ENCODE data around the gene NEU1.
"Not testable (repeated sequence)": the region's sequence is repeated elsewhere in the genome, so short reads cannot be mapped to it uniquely, and the experiment has no call there.

Gene NEU1

DNA sequence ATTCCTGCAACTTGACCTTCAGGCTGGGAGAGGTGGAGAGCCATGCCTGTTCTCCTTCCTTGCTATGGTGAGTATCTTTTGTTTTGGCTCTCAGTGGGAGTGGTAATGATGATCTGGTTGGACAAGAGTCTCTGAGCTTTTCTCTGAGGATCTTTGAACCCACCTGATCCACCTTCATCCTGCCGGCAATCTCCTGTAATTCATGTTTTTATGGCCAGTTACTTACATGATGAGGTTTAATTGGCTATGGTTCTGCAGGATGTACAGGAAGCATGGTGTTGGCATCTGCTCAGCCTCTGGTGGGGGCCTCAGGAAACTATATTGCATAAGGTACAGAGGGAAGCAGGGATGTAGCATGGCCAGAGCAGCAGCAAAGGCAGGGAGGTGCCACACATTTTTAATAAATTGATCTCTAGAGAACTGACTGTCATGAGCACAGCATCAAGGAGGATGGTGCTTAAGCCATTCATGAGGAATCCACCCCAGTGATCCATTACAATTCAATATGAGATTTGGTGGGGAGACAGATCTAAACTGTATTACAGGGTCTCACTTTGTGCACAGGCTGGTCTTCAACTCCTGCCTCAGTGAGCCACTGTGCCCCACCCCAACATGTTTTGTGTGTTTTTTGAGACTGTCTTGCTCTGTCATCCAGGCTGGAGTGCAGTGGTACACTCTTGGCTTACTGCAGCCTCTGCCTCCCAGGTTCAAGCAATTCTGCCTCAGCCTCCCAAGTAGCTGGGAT, 25.1 kb downstream of the NEU1 start:
- no peak for DNase-seq

DNA sequence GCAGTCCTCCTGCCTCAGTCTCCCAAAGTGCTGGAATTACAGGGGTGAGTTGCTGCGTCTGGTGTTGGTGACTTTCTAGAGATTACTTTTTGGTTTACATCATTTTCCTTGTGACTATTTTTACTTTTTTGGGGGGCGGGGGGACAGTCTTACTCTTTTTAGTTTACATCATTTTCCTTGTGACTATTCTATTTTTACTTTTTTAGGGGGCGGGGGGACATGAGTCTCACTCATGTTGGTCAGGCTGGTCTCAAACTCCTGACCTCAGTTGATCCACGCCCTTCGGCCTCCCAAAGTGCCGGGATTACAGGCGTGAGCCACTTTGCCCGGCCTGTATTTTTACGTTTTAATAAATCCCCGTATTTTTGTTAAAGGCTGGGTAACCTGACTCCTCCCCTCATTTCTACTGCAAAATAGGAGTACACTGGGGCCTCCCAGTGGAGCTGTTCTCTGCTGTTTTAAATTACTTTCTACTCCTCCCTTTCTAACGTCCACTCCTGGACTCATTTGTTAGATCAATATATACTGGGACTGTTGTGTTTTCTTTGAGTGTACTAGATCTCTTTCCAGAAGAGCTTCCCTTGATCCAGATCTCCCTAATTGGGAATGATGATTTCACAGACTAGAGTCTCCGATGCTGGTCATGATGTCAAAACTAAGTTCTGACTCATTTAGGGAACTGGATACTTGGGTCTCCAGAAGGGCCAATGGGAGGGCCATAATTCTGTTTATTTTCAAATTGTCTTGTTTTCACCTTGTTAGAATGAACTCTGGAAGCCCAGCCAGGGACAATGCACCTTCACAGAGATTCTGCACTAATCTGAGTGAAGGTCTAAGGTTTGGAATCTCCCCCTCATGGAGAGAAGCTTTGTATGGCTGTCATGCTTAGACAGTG, 25.9 kb downstream of the NEU1 start:
- DNase-seq, result no peak

DNA sequence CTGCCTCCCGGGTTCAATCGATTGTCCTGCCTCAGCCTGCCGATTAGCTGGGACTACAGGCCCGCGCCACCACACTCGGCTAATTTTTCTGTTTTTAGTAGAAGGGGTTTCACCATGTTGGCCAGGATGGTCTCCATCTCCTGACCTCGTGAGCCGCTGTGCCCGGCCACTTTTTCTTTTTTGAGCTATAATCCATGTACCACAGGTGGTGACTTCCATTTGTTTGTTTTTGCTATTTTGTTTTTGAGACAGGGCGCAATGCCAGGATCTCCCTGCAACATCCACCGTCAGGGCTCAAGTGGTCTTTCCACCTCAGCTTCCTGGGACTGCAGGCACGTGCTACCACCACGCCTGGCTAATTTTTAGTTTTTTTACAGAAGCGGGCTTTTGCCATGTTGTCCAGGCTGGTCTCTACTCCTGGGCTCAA, 26.6 kb downstream of the NEU1 start:
- peak; percentile 25 for DNase-seq

DNA sequence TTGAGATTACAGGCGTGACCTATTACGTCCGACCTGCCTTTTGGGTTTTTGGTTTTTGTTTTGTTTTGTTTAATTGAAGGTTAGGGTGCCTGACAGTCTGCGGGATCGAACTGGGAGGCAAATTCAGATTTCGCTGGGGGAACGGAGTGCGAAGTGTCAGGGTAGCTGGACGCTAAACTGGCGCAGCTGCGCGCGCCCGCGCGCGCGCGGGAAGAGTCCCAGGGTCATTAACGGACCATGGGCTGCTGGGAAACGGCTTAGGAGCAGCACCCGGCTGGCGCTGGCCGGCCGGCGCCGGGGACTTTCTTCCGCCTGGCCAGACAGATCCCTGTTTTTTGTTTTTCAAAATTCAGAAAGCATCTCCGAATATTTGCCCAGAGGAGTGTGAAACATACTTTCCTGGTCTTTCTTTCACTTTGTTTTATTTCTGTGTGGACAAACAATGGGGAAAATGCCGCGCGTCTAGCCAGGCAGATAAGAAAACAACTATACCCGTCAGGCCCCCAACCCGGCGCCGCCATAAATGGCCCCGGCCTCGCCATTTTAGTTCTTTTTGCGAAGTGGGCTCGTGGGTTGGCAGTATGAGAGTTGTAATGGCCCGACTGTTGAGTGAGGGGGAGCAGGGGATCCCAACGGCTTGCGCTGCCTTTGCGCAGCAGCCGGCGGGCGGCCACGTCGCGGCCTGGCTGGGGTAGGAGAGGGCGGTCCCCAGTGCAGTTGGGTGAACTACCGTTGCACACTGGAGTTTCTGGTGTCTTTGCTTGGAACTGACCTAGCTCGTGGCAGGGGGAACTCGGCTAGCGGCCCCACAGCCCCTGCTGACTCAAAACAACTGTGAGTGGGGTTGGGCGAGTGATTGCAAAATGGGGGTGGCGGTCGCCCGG, 28.0 kb downstream of the NEU1 start:
- DNase-seq, result peak; percentile 96

DNA sequence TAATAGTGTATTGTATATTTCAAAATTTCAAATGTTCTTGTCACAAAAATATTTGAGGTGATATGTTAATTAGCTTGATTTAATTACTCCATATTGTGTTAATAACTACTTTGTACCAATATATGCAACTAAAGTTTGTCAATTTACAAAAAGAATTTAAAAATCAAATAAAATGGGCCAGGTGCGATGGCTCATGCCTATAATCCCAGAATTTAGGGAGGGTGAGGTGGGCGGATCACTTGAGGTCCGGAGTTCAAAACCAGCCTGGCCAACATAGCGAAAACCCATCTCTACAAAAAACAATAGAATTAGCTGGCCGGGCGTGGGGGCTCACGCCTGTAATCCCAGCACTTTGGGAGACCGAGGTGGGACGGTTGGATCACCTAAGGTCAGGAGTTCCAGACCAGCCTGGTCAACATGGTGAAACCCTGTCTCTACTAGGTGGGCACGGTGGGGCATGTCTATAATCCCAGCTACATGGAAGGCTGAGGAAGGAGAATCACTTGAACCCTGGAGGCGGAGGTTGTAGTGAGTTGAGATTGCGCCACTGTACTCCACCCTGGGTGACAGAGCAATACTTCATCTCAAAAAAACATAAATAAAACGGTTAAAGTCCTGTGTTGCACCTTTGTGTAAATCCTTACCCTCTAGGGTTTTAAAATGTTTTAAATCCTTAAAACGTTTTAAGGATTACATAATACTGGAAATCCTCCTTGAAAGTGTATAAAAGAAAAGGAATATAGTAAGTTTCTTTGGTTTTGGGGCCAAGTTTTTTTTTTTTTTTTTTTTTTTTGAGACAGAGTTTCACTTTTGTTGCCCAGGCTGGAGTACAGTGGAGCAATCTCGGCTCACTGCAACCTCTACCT, 31.0 kb downstream of the NEU1 start:
- DNase-seq, result no peak

DNA sequence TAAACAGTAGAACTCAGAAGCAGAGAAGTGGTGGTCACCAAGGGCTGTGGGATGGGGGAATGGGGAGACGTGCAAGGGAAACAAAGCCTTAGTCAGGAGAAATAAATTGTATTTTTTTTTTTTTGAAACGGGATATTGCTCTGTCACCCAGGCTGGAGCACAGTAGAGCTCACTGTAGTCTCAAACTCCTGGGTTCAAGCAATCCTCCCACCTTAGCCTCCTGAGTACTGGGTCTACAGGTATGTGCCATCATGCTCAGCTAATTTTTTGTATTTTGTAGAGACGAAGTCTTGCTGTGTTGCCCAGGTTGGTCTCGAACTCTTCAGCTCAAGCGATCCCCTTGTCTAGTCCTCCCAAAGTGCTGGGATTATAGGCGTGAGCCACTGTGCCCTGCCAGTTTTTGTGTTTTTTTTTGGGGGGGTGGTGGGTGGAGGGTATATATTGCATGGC, 31.7 kb downstream of the NEU1 start:
- peak; percentile 21 for DNase-seq

DNA sequence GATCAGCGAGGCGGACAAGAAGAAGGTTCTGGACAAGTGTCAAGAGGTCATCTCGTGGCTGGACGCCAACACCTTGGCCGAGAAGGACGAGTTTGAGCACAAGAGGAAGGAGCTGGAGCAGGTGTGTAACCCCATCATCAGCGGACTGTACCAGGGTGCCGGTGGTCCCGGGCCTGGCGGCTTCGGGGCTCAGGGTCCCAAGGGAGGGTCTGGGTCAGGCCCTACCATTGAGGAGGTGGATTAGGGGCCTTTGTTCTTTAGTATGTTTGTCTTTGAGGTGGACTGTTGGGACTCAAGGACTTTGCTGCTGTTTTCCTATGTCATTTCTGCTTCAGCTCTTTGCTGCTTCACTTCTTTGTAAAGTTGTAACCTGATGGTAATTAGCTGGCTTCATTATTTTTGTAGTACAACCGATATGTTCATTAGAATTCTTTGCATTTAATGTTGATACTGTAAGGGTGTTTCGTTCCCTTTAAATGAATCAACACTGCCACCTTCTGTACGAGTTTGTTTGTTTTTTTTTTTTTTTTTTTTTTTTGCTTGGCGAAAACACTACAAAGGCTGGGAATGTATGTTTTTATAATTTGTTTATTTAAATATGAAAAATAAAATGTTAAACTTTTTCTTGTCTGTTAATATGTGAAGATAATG, 32.9 kb downstream of the NEU1 start:
- DNase-seq, result peak; percentile 89

DNA sequence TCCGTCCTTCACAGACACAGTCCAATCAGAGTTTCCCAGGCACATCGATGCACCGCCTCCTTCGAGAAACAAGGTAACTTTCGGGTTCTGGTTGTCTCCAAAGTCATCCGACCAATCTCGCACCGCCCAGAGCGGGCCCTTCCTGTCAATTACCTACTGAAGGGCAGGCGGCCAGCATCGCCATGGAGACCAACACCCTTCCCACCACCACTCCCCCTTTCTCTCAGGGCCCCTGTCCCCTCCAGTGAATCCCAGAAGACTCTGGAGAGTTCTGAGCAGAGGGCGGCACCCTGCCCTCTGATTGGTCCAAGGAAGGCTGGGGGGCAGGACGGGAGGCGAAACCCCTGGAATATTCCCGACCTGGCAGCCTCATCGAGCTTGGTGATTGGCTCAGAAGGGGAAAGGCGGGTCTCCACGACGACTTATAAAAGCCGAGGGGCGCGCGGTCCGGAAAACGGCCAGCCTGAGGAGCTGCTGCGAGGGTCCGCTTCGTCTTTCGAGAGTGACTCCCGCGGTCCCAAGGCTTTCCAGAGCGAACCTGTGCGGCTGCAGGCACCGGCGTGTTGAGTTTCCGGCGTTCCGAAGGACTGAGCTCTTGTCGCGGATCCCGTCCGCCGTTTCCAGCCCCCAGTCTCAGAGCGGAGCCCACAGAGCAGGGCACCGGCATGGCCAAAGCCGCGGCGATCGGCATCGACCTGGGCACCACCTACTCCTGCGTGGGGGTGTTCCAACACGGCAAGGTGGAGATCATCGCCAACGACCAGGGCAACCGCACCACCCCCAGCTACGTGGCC, 35.1 kb downstream of the NEU1 start, which contains the start of gene HSPA1B:
TSS of gene HSPA1B (plus strand) at position 453 of the 794 bp plus-strand sequence. CDS start at position 666, 213 bp downstream.
- DNase-seq, result peak; percentile 100

DNA sequence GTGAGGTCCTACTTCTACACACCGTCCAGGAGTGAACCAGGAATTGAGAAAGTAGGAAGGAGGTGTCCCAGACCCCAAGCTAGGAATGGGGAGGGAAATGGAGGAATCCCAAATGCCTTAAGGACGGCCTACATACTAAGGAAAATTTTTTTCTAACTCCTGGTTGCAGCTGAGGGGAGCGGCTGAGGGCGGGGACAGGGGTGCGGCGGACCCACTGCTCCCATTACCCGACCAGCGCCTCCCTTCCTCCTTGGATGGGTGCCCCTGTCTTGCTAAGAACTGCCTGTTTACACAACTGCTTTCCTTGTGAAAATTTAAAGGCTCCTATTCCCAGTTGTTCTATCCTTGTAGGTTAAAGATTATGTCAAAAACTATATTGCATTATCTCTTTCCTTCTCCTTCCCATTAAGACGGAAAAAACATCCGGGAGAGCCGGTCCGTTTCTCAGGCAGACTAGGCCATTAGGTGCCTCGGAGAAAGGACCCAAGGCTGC, 35.8 kb downstream of the NEU1 start:
- no peak for DNase-seq

DNA sequence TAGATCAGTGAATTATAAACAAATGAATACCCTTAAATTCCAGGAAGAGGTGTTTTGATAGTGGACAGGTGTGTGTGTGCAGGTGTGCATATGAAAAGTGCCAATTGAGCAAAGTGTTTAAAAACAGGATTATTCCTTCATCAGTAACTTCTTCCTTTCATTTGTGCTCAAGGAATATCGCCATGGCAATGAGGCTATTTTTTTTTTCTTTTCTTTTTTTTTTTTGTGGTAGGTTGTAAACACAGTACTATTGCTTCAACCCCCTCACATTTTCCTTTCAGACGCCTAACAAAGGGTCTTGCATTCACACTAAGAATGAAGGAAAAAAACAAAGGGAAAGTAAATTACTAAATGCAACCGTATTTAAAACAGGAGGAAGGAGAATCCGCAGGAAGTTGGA, 37.1 kb downstream of the NEU1 start:
- no peak for DNase-seq

DNA sequence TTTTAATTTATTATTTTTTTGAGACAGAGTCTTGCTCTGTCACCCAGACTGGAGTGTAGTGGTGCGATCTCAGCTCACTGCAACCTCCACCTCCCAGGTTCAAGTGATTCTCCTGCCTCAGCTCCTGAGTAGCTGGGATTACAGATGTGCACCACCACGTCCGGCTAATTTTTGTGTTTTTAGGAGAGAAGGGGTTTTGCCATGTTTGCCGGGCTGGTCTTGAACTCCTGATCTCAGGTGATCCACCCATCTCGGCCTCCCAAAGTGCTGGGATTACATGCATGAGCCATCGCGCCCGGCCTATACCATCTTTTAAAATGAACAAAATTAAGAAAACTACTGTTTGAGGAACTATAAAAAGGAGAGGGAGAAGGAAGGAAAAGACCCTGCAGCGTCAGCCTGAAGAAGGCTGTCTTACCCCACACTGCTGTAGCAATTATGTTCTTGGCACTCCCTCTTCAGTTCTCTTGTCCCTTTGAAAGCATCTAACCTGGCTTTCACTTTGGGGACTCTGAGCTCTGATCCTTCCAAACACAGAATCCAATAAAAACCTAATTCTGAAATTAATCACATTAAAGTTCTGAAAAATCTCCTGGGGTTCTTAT, 38.9 kb downstream of the NEU1 start:
- DNase-seq, result not testable (repeated sequence)

DNA sequence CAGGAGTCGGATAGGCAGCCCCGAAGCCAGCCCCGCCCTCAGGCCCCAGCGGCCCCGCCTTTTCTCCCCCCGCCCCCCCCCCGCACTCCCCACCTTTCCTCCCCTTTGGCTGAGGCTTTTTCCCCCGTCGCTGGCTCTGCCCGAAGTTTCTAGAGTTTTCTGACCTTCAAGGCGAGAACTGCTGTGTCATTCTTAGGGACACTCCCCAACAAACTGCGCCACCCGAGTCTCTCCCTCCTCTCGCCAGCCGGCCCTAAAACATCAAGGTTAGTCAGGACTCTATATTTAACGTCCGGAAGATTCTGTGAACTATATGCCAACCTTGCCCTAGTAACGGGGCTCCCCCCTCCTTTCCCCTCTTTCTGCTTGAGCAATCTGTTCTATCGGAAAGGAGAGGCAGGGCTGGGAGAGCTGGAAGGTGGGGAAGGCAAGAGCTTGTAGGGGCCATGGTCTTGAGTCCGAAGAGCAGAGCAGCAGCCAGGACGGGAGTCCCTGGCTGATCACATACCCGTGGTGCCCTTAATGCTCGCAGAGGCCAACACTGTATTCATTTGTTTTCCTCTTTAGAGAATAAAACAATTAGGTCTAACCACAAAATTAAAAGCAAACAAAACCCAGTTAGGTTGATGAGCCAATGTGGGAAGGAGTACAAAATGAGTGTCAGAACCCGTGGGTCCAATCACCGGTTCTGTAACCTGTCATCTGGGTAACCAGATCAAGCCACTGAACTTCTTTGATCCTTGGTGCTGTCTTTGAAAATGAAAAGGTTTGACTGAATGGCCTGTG, 40.4 kb downstream of the NEU1 start:
- peak; percentile 84 for DNase-seq

DNA sequence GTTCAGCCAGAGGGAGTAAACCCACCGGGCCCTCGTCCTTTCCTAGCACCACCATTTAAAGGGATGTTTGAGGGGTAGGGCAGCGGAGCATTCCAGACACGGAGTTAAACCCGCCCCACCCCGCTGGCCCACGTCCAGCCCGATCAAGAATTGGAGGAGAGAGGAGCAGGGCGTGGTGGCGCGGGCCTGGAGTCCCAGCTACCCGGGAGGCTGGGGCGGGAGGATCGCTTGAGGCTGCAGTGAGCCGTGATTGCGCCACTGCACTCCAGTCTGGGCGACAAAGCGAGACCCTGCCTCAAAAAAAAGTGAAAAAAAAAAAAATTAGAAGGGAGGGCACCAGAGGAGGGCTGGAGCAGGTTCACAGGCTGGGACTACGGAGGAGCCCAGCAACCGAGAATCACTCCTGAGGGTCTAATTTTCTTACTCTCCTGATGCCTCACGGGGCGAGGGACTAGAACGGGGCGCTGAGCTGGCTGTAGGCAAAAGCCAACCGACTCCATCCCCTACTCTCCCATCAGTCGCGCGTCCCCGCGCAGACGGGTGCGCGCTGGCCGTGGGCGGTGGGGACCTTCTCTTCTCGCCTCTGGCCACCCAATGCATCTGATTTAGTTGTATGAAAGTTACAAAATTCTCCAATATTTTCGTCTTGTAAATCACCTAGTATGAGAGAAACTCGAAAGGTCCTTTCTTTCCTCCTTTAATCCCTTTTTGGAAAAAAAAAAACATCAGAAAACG, 41.2 kb downstream of the NEU1 start:
- no peak for DNase-seq

DNA sequence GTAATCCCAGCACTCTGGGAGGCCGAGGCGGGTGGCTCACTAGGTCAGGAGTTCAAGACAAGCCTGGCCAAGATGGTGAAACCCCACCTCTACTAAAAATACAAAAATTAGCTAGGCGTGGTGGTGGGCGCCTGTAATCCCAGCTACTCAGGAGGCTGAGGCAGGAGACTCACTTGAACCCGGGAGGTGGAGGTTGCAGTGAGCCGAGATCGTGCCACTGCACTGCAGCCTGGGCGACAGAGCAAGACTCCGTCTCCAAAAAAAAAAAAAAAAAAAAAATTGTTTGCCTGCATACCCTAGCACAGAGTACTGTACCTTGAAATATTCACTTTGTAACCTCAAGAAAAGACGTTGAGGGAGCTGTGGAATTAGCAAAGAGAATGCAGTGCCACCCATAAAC, 42.2 kb downstream of the NEU1 start:
- not testable (repeated sequence) for DNase-seq

DNA sequence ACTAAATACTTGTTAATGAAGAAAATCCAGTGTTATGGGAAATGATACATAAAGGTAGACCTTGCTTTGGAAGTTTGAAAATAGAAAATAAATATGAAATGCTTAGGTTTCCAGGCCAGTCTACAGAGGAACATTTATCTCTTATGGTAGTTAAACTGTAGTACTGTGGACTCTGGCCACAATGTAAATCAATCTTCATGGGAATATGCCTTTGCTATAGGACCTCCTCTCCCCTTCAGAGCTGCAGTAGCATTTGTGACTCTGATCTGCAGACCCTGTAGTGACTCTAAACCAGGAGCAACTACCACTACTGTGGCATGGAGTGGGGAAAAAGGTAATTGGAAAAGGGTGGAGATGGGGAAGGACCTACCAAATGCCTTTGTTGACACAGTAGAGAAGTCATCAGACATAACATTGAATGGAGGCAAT, 42.7 kb downstream of the NEU1 start:
- DNase-seq, result no peak

DNA sequence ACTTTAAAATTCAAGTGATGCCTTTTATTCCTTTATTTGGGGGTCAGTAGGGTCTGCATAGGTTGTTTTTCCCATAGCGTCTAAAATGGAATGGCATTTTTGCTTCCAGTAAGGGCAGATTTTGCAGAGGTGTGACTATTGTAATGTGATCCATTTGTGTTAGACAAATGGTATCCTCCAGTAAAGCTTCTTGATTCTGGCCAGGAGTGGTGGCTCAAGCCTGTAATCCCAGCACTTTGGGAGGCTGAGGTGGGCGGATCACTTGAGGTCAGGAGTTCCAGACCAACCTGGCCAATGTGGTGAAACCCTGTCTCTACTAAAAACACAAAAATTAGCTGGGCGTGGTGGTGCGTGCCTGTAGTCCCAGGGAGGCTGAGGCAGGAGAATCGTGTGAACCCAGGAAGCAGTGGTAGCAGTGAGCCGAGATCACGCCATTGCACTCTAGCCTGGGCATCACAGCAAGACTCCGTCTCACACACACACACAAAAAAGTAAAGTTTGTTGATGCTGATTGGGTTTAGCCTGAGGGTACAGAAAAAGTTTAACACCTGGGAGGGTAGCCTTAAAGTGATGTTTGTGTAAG, 44.6 kb downstream of the NEU1 start:
- DNase-seq, result not testable (repeated sequence)

DNA sequence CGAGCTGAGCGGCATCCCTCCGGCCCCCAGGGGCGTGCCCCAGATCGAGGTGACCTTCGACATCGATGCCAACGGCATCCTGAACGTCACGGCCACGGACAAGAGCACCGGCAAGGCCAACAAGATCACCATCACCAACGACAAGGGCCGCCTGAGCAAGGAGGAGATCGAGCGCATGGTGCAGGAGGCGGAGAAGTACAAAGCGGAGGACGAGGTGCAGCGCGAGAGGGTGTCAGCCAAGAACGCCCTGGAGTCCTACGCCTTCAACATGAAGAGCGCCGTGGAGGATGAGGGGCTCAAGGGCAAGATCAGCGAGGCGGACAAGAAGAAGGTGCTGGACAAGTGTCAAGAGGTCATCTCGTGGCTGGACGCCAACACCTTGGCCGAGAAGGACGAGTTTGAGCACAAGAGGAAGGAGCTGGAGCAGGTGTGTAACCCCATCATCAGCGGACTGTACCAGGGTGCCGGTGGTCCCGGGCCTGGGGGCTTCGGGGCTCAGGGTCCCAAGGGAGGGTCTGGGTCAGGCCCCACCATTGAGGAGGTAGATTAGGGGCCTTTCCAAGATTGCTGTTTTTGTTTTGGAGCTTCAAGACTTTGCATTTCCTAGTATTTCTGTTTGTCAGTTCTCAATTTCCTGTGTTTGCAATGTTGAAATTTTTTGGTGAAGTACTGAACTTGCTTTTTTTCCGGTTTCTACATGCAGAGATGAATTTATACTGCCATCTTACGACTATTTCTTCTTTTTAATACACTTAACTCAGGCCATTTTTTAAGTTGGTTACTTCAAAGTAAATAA, 45.3 kb downstream of the NEU1 start:
- DNase-seq, result not testable (repeated sequence)
